Smooth muscle cell (in vitro differentiated cells): Measurements from ENCODE around the gene RPL9. TPM values are rescaled to one million over a fixed set of nuclear protein-coding genes. Genes with fewer than 3 reads are reported as not detected.

Experiments used
- DNase-seq: peaks from one replicate; lab custom pipeline; 2025; ENCODE audit not compliant: unreplicated experiment; lab: John Stamatoyannopoulos, UW
- H2AFZ ChIP-seq: fragments of 200-600 bp; sonication (generic); 2 replicates; pipeline ENCODE4 v1.6.0; 2016; ENCODE audit warnings: antibody characterized with exemption, low read depth, mild to moderate bottlenecking
- H3F3A ChIP-seq: fragments of 200-600 bp; sonication (generic); 2 replicates; pipeline ENCODE4 v1.6.0; 2017; ENCODE audit warnings: antibody characterized with exemption, low read depth
- H3K27ac ChIP-seq: fragments of 200-600 bp; sonication (generic); 2 replicates; pipeline ENCODE4 v1.5.1; 2016; ENCODE audit warnings: low read depth, mild to moderate bottlenecking
- H3K27me3 ChIP-seq: fragments of 200-600 bp; sonication (generic); 2 replicates; pipeline ENCODE4 v1.6.1; 2016; ENCODE audit warnings: low read depth, mild to moderate bottlenecking
- H3K36me3 ChIP-seq: fragments of 200-600 bp; sonication (generic); 2 replicates; pipeline ENCODE4 v1.5.1; 2016; ENCODE audit warnings: low read depth
- H3K4me1 ChIP-seq: fragments of 200-600 bp; sonication (generic); 2 replicates; pipeline ENCODE4 v1.5.1; 2016; ENCODE audit warnings: low read depth
- H3K4me2 ChIP-seq: fragments of 200-600 bp; sonication (generic); 2 replicates; pipeline ENCODE4 v1.6.0; 2016; ENCODE audit warnings: mild to moderate bottlenecking
- H3K4me3 ChIP-seq: fragments of 200-600 bp; sonication (generic); 2 replicates; pipeline ENCODE4 v1.5.1; 2016; ENCODE audit warnings: mild to moderate bottlenecking
- H3K79me2 ChIP-seq: fragments of 200-600 bp; sonication (generic); 2 replicates; pipeline ENCODE4 v1.6.0; 2016; ENCODE audit warnings: low read depth, mild to moderate bottlenecking
- H3K9ac ChIP-seq: fragments of 200-600 bp; sonication (generic); 2 replicates; pipeline ENCODE4 v1.6.0; 2016; ENCODE audit warnings: low read depth
- H3K9me3 ChIP-seq: fragments of 200-600 bp; sonication (generic); replicated peaks from 2 replicates; pipeline ENCODE4 v1.5.1; 2016; ENCODE audit warnings: low read depth
- H4K20me1 ChIP-seq: fragments of 200-600 bp; sonication (generic); 2 replicates; pipeline ENCODE4 v1.6.0; 2016; ENCODE audit warnings: low read depth
- CTCF ChIP-seq: fragments of 200-600 bp; sonication (generic); IDR thresholded peaks from 2 replicates; pipeline ENCODE4 v1.5.1; 2017; ENCODE audit warnings: borderline replicate concordance, mild to moderate bottlenecking, antibody characterized with exemption; ENCODE audit not compliant: insufficient read depth, poor library complexity, severe bottlenecking
- WGBS: methylation state at CpG from one replicate; pipeline ENCODE4 v1.1.7; 2016; ENCODE audit warnings: low lambda C conversion rate; 5-methylcytosine and 5-hydroxymethylcytosine counted together
- polyA plus RNA-seq: library from polyadenylated mRNA; unstranded; fragments of >200 nt; fragmentation: Nextera tagmentation; extraction: Ambion mirVana; gene quantifications from 2 replicates; pipeline ENCODE4 v1.2.1, GENCODE V29; 2016
- total RNA-seq: library from RNA; depleted of rRNA; stranded (reverse); fragments of >200 nt; gene quantifications from 2 replicates; pipeline ENCODE4 v1.2.3, GENCODE V29; 2014

The RPL9 gene
- total and polyA plus RNA-seq, 2 experiments from 2014 or later, result 506 to 3,249 TPM

- Histone ChIP-seq H3K4me2 (no peak overlapping the region), H3K27ac (peak overlapping the region; percentile 49), H3K27me3 (no peaks in the 10 kb centered on the region), H3K36me3 (peaks cover 42% of the 10 kb centered on the region), H3K4me1 (no peaks in the 10 kb centered on the region), H2AFZ (no peak overlapping the region), H3K4me3 (no peak overlapping the region), H4K20me1 (peaks cover 24% of the 10 kb centered on the region), H3K9ac (no peak overlapping the region), H3F3A (peaks cover 25% of the 10 kb centered on the region), H3K9me3 (no peaks in the 10 kb centered on the region), H3K79me2 (no peaks in the 10 kb centered on the region)
- no peak for TF ChIP-seq CTCF
- no peak for DNase-seq
Observed at GRCh38 chr4:39502019-39502663, 43.4 kb upstream of the RPL9 start.

- Histone ChIP-seq H3K9me3 (no peaks in the 10 kb centered on the region), H3K36me3 (peaks cover 14% of the 10 kb centered on the region), H3K4me3 (no peak overlapping the region), H4K20me1 (peaks cover 19% of the 10 kb centered on the region), H3K27me3 (no peaks in the 10 kb centered on the region), H3K4me2 (no peak overlapping the region), H3K9ac (no peak overlapping the region), H3K27ac (no peak overlapping the region), H3F3A (peaks cover 24% of the 10 kb centered on the region), H3K79me2 (no peaks in the 10 kb centered on the region), H3K4me1 (no peaks in the 10 kb centered on the region), H2AFZ (no peak overlapping the region)
- no peak for TF ChIP-seq CTCF
- no peak for DNase-seq
Observed at GRCh38 chr4:39498727-39499020, 40.0 kb upstream of the RPL9 start.

DNA sequence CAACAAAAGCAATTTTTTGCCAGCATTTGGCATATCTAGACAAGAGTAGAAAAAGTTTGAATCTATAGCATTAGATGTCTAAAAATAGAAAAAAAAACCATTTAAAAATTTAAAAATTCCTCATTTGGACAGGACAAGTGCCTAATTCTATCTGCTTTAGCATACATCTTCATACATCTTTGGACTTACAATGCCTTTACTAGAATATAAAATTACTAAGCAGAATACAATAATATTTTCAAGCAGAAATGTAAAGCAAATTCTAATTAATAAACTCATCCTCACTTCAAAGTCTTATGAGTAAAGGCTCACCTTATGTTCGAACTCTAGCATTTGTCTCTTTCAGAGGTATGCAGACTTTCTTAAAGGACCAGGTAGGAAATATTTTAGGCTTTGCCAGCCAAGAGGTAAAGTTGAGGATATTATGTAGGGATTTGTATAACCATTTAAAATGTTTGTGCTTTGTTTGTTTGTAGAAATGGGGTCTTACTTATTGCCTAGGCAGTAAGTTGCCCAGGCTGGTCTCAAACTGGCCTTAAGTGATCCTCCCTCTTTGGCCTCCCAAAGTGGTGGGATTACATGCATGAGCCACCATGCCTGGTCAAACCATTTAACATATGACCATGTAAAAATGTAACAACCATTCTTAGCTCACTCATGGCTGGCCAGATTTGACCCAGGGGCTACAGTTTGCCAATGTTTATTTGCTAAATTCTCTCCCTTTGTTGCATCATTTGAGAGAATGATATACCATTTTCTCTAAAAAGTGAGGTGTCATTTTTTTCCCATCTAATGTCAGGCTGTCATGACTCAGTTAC, 39.4 kb upstream of the RPL9 start:
- no peaks in the 10 kb centered on the region for H3K9me3 ChIP-seq
- 98% methylated on average over 1 of the region's 1 CpG for WGBS
- DNase-seq, result no peak
- no peak overlapping the region for H3K4me2 ChIP-seq
- no peak overlapping the region for H3K4me3 ChIP-seq
- no peaks in the 10 kb centered on the region for H3K79me2 ChIP-seq
- no peaks in the 10 kb centered on the region for H3K4me1 ChIP-seq
- H3F3A ChIP-seq, result peaks cover 18% of the 10 kb centered on the region
- H3K36me3 ChIP-seq, result peaks cover 8% of the 10 kb centered on the region
- H3K27me3 ChIP-seq, result no peaks in the 10 kb centered on the region
- H4K20me1 ChIP-seq, result peaks cover 18% of the 10 kb centered on the region
- H2AFZ ChIP-seq, result no peak overlapping the region
- H3K9ac ChIP-seq, result no peak overlapping the region
- H3K27ac ChIP-seq, result no peak overlapping the region
- TF ChIP-seq CTCF, result no peak
